GM19467 (cell line): ENCODE results near the gene HAPLN1.

Experiments
- ATAC-seq: cut with Tn5 transposase; IDR thresholded peaks from one replicate; pipeline ENCODE4 v1.9.1; 2021; ENCODE audit warnings: mild to moderate bottlenecking, moderate library complexity; ENCODE audit not compliant: unreplicated experiment

HAPLN1 gene

GRCh38 chr5:83645936-83646335, 74.7 kb downstream of the HAPLN1 start:
- no peak for ATAC-seq

GRCh38 chr5:83644301-83644700, 76.4 kb downstream of the HAPLN1 start:
- no peak for ATAC-seq

GRCh38 chr5:83641946-83642345, 78.7 kb downstream of the HAPLN1 start:
- ATAC-seq = no peak

GRCh38 chr5:83639911-83640310, 80.7 kb downstream of the HAPLN1 start:
- ATAC-seq = no peak

- no peak for ATAC-seq
Measured at GRCh38 chr5:83636156-83636555, 84.5 kb downstream of the HAPLN1 start.

GRCh38 chr5:83633285-83633684, 87.4 kb downstream of the HAPLN1 start:
- no peak for ATAC-seq

- ATAC-seq = no peak
Measured at GRCh38 chr5:83632874-83633273, 87.8 kb downstream of the HAPLN1 start.

GRCh38 chr5:83628360-83628759, 92.3 kb downstream of the HAPLN1 start:
- no peak for ATAC-seq

GRCh38 chr5:83614841-83615240, 105.8 kb downstream of the HAPLN1 start:
- no peak for ATAC-seq

- ATAC-seq = no peak
Measured at GRCh38 chr5:83608122-83608521, 112.5 kb downstream of the HAPLN1 start.

GRCh38 chr5:83595217-83595616, 125.4 kb downstream of the HAPLN1 start:
- ATAC-seq = no peak

- ATAC-seq = no peak
Measured at GRCh38 chr5:83590966-83591365, 129.7 kb downstream of the HAPLN1 start.

GRCh38 chr5:83589786-83590185, 130.9 kb downstream of the HAPLN1 start:
- ATAC-seq = no peak
